ENCODE measurements around the gene VPS13A.
A peak's percentile ranks its signal among the peaks of the same experiment; 100 is the strongest.

VPS13A gene

DNA sequence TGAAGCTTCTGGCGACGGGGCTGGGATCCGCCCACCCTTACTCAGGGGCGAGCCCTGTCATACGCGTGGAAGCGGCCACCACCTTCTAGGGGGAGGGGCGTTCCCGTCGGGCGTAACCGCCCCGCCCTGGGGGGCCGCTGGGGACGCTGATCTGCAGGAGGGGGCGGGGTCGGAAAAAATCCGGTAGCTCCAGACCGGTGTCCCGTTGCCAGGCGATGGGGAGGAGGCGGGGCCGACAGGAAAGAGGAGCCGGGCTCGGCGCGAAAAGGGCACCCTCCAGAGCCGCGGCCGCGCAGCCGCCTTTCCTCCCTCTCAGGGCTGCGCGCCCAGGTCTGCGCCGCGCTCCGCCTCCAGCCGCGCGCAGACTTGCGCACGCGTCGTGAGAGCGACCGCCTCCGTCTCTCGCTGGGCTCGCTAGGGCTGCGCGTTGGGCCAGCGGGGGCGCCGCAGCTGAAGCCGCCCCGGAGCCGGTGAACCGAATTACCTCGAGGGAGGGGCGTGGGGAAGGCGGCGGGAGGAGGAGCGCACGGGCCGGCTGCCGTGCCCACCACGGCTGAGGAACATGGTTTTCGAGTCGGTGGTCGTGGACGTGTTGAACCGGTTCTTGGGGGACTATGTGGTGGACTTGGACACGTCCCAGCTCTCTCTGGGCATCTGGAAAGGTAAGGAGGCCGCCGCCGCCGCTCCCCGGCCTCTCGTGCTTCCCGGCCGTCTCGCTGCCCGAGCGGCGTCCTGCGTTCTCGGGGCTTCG is at the start of gene VPS13A:
Gene VPS13A (plus strand): TSS at position 392 of the 751 bp plus-strand sequence. CDS start 171 bp downstream, at position 563.
- peak; percentile 81 for DNase-seq (ENCODE audit: low spot score)

DNA sequence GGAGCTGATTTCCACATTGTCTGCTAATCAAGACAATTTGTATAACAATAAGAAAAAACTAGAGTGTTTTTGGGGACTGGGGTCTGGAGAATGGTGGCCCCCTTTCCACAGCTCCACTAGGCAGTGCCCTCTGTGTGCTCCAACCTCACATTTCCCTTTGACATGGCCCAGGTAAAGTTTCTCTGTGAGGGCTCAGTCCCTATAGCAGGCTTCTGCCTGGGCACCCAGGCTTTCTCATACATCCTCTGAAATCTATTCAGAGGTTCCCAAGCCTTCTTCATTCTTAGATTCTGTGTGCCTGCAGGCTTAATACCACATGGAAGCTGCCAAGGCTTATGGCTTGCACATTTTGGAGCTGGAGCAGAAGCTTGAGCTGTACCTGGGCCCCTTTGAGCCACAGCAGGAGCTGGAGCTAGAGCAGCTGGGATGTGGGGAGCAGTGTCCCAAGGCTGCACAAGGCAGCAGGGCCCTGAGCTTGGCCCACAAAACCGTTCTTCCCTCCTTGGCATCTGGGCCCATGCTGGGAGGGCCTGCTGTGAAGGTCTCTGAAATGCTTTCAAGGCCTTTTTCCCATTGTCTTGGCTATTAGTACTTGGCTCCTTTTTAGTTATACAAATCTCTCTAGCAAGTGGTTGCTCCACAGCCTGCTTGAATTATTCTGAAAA is 49.1 kb upstream of the VPS13A start:
- no peak for DNase-seq (ENCODE audit: low spot score)

DNA sequence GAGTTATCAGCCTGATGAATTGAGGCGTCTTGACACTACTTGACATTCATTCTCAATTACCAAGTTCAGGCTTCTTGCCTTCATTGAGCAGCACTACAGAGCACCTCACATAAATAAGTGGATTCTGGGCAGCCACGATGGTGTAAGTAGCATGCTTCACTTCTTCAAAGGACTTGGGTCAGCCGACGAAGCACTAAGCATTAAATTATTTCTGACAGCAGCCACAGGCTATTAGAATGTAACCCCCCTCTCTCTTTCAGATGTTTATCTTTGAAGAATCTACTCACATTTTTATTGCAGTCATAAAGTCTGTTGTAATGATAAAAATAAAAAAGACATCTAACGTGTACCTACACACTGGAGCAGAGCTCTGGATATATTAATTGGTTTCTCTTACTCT is 45.9 kb upstream of the VPS13A start:
- no peak for DNase-seq (ENCODE audit: low spot score)

DNA sequence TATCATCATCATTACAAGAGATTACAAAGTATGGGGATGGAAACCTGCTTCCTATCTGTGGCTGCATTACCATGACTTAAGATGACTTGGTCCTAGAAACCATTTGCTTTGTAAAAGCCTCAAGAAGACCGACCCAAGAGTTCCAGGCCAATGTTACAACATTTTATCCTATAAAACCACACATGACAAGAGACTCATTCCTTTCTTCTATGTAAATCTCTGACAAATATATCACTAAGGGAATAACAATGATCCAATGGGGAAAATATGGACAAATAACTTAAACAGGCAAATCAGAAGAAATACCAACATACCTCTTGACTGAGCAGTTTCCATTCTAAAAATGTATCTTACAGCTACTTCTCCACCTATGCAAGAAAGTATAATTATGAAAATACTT is 44.3 kb upstream of the VPS13A start:
- DNase-seq (ENCODE audit: low spot score): no peak

- DNase-seq (ENCODE audit: low spot score): no peak
These were observed 35.0 kb upstream of the VPS13A start for GRCh38 chr9:77142366-77142765.

GRCh38 chr9:77149879-77150278 is 27.5 kb upstream of the VPS13A start:
- no peak for DNase-seq (ENCODE audit: low spot score)

- no peak for DNase-seq (ENCODE audit: low spot score)
These were observed 25.0 kb upstream of the VPS13A start for GRCh38 chr9:77152289-77152688.

DNA sequence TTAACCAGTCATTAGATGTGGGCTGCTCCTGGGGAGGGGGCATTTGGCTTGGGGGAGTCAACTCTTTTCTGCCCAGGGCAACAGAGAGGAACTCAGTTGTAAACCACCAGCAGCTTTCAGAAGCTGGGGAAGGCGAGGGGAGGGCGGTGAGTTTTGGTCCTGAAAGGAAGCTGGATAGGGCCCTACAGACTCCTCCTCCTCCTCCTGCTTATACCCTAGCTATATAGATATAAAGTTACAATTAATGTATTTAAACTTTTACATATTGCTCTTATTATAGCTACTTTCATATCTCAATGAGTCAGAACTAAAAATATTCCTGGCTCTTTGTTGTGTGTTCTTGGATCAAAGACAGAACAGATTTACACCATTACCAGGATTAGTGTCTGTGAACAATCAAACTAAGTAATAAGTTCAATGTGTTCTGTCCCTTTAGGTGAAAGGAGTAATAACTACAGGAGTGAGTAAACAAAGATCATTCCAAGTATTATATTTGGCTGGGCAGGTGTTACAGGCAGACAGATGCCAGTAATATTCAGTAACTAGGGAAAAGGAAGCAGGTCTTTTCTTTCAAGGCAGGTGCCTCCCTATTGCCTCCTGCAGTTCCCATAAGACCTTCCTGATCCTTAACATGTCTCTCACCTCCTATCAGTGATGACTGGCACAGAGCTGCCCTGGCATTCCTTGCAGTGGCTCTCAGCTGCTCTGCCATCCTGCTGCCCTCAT is 20.5 kb upstream of the VPS13A start:
- DNase-seq (ENCODE audit: low spot score): no peak

DNA sequence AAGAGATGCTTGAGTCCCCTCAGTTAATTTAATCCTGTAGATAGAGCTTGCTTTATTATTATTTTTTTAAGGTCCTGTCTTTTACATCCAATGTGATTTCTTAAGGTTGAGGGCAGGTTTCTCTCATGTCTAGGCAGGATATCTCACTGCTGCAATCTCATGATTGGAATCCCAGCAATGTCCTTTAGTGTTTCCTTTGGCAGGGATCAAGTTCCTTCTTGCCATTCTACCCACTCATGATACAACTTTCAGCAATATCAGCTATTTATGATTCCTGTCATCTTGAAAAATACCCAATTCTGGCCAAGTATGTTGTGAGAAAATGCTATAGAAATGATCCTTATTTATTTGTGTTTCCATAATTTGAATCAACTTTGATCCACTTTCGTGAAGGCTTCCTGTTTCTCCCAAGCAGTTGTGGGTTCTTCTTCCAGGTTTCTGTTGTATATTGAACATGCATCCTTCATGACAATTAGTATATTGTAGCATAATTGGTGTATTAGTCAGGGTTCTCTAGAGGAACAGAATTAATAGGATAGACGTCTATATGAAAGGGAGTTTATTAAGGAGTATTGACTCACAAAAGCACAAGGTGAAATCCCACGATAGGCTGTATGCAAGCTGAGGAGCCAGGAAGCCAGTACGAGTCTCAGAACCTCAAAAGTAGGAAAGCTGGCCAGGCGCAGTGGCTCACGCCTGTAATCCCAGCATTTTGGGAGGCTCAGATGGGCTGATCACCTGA is 18.4 kb upstream of the VPS13A start:
- no peak for DNase-seq (ENCODE audit: low spot score)

DNA sequence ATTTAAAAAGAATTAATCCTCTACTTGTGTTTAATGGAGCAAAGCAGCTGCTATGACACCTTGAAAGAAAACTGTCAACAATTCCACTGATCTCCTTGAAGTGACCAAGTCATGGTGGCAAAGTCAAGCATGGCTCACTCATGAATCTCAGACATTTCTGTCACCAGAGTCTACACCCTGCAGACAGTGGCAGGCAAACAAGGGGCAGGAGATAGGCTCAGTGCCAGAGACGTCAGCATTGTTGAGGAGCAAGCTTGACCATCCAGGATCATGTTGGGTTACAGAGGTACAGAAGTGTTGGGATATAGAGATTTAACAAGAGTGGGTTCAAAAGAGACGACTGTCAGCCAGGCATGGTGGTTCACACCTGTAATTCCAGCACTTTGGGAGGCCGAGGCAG is 16.1 kb upstream of the VPS13A start:
- no peak for DNase-seq (ENCODE audit: low spot score)

DNA sequence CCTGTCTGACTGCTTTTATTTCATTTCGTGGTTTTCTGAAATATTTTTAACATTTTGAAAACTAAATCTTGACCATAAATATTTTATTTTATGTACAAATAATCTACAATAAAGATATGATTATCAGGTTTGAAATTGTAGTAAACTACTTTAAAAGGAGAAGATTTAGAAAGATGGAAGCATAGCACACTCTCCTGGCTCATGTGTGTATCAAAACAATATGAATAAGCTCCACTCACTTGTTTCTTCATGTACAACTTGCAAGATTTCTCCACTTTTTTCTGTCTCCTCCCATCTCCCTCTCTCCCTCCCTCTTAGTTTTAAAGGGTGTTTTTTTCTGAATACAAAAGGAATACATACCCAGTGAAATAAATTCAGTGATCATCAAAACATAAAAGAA is 15.4 kb upstream of the VPS13A start:
- DNase-seq (ENCODE audit: low spot score): no peak

DNA sequence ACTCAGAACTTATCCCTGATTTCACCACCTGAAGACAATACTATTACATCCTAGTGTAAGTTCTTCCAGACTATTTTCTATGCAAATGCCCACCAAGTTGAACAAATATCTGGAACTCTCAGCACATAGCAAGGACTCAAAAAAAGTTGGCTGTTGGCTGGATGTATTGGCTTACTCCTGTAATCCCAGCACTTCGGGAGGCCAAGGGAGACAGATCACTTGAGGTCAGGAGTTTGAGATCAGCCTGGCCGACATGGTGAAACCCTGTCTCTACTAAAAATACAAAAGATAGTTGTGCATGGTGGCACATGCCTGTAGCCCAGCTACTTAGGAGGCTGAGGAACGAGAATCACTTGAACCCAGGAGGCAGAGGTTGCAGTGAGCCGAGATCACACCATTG is 15.0 kb upstream of the VPS13A start:
- no peak for DNase-seq (ENCODE audit: low spot score)

DNA sequence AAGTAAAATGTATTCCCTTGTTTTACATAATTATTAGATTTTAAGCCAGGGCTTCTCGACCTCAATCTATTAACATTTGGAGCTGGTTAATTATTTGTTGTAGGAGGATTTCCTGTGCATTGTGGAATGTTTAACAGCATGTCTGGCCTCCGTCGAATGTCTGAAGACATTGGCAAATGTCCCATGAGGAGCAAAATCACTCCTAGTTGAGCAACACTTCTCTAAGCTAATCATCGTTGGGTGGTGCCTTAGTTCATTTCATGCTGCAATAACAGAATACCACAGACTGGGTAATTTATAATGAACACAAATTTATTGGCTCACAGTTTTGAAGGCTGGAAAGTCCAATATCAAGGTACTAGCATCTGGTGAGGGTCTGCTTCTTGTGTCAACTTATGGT is 13.4 kb upstream of the VPS13A start:
- no peak for DNase-seq (ENCODE audit: low spot score)

DNA sequence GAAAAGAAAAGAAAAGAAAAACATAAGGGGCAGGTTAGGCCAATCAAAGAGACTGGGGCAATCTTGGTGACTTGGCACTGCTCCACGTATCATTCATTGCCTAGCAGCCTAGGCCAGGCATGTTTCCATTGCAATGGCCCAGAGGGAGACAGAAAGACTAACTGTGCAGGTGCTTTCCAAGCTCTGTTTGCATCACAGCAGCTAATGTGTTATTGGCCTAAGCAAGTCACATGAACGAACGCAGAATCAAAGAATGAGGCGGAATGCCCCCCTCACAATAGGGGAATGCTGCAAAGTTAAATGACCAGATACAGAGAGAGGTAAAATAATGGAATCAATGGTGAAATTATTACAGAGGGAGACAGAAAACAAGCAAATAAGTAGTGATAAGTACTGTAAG is 11.1 kb upstream of the VPS13A start:
- DNase-seq (ENCODE audit: low spot score): no peak

- DNase-seq (ENCODE audit: low spot score): peak; percentile 36
These were observed 6.2 kb upstream of the VPS13A start for GRCh38 chr9:77170991-77171699.

- no peak for DNase-seq (ENCODE audit: low spot score)
These were observed 2.2 kb upstream of the VPS13A start for GRCh38 chr9:77175151-77175550.

DNA sequence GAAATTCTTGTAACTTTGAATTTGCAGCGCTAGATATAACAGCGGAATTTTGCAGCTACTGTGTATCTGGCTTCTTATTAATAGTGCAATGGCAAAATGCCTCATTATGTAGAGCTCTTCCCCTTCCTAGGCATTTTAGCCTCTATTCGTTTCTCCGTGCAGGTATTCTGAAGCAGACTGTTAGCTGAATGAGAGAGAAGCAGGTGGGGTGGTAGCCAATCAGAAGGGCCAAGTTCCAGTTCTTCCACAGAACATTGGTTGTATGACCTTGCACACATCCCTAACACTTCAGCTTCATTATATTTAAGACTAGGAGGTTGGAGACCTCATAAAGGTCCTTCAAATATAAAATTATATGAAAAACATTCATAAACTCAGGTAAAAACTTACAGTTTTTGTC is 1.2 kb upstream of the VPS13A start:
- DNase-seq (ENCODE audit: low spot score): no peak

DNA sequence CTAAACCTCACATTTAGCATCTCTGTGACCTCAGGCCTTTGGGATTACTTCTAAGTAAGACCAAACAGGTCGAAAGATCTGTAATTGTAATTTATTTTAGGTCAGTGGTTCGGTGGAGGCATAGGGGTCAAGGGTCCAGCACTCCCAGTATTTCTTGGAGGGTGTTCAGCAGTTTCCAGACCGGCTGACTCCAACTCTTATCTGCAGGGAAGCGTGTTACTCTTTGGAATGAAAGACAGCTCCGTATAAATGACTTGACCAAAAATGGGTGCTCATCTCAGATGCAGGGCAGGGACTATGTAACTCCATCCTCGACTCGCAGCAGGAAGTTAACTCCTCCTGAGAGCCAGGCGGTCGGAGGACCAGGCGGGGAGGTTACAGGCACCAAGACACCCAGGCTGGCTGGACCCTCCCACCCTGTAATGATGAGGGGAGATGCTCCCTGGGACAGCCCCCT is 620 bp upstream of the VPS13A start:
- no peak for DNase-seq (ENCODE audit: low spot score)

GRCh38 chr9:77177894-77178794 is 810 bp downstream of the VPS13A start:
- DNase-seq (ENCODE audit: low spot score): peak; percentile 45

DNA sequence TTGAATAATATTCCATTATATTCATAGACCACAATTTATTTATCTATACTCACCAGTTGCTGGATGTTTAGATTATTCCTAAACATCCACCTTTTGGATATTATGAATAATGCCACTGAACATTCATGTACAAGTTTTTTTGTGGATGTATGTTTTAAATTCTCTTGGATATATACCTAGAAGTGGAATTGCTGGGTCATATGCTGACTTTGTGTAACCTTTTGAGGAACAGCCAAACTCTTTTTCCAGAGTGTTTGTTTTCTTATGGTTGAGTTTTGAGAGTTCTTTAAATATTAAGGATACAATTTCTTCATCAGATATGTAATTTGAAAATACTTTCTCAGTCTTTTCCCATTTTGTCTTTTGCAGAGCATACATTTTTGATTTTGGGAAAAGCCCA is 2.7 kb downstream of the VPS13A start:
- DNase-seq (ENCODE audit: low spot score): no peak

GRCh38 chr9:77183581-77183980 is 6.2 kb downstream of the VPS13A start:
- DNase-seq (ENCODE audit: low spot score): no peak
